Germinal center (tissue), 1 donor: ENCODE data around the gene DBR1.
"Not testable (repeated sequence)": the region's sequence is repeated elsewhere in the genome, so short reads cannot be mapped to it uniquely, and the experiment has no call there.

Source experiments
- DNase-seq: peaks from one replicate; pipeline ENCODE4 v3.0.0; 2012; ENCODE audit warnings: mixed read lengths, low spot score

The DBR1 gene

DNA sequence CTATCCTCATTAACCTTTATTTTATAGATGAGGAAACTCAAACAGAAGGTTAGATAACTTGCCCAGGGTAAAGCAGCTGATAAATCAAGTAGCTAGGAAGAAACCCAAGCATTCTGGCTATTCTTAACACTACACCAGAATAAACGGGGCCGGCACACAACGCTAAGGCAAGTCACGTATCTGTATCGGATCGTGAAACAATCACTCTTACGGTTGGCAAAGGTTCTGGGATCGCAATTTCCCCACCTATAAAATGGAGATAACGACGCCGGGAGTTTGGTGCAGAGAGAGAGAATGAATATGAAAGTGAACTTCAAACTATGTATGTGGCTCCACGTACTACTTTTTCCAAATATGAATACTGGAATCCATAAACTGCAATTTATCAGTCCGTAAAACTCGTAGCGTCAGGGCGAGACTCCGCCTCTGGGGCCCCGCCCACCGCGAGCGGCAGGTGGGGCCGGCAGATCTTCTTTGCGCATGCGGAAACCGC lies 12.1 kb upstream of the DBR1 start:
- DNase-seq, result peak; percentile 98

- DNase-seq, result no peak
These were observed 11.5 kb upstream of the DBR1 start for GRCh38 chr3:138186221-138186620.

DNA sequence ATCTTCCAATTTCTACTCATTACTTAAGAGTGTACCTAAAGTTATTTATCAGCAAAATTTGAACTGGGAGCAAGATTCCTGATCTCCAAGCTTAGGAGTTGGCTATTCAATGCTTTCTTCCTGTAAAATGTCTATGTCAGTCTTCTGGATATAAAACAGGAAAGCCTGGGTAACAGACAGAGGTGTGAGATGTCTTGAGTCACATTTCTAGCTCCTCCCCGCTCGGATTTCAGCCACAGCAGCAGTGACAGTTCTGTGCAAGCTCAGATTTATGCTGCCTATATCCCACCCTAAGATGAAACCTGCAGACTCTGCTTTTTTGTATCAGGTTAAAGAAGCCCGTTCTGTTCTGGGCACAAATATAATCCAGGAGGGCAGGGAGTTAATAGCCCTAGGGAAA lies 10.3 kb upstream of the DBR1 start:
- no peak for DNase-seq

DNA sequence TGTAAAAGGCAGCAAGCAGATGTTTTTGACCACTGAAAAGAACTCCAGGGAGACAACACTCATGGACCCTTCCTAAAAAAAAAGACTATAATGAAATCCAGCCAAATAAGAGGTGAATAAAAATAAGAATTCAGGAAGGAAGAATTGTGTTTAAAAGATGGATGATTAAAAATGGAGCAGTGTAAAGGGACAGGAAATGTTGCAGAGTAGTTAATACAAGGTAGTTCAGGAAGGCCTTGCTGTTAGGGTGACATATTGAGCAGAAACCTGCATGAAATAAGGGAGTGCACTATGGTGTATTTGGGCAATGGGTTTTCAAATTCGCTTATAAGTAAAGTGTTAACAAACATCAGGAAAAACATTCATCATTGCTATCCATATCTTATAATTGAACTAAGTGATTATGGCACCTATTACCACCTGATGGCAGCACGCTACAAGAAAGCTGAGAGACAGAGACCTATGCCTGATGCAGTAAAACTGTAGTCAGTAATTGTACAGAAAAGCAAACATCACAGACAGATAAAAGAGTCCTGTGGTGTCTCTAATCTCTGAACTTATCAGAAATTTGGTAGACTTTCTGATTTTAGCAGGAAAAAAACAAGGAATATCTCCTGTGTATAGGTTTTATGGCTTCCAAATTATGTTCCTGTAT lies 5.8 kb upstream of the DBR1 start:
- peak; percentile 11 for DNase-seq

DNA sequence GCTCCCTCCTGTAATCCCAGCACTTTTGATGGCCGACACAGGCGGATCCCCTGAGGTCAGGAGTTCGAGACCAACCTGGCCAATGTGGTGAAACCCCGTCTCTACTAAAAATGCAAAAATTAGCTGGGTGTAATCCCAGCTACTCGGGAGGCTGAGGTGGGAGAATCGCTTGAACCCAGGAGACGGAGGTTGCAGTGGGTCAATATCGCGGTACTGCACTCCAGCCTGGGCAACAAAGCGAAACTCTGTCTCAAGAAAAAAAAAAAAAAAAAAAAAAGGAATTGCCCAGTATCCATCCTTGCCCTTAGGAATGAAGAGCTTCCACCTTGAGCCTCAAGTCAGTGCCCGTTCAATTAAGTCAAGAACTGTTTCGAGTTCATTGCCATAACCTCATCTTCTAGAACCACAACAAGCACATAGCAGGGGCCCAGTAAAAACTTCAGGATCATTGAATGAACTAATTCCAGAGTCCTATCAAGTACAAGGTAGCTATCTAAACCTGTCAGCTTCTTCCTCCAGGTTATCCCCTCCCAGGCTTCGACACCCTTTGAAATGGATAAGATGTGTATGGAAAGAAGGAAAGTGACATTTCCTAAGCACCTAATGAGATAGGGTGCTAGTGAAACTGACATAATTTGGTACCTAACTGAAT lies 826 bp downstream of the DBR1 start:
- DNase-seq, result no peak

DNA sequence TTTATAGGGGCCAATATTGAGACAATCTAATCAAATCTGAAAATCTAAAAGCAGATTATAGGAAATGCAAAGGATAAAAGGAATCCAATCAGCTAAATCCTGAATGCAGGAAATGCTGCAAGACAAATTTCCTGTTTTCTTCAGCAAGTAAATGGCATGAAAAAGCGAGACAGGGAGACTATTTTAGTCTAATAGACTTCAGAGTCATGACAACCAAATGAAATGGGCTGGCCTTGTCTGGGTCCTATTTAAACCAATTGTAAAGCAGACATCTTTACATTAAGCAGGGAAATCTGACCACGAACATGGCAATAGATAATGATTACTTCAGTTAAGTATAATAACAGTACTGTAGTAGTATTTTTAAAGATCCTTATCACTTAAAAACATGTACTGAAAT lies 2.1 kb downstream of the DBR1 start:
- DNase-seq, result no peak

- DNase-seq, result no peak
These were observed 9.7 kb downstream of the DBR1 start for GRCh38 chr3:138165061-138165460.

DNA sequence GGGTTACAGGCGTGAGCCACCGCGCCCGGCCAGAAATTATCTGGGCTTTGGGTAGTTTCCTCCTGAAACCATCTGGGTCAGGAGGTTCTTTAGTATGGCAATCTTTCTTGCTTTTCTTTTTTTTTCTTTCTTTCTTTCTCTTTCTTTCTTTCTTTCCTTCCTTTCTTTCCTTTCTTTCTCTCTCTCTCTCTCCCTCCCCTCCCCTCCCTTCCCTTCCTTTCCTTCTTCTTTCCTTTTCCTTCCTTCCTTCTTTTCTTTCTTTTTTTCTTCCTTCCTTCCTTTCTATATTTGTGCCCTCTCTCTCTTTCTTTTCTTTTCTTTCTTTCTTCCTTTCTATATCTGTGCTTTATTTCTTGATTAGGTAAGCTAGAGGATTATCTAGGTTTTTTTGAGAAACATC lies 17.0 kb downstream of the DBR1 start:
- no peak for DNase-seq

- DNase-seq, result no peak
These were observed 20.2 kb downstream of the DBR1 start for GRCh38 chr3:138154534-138154933.

DNA sequence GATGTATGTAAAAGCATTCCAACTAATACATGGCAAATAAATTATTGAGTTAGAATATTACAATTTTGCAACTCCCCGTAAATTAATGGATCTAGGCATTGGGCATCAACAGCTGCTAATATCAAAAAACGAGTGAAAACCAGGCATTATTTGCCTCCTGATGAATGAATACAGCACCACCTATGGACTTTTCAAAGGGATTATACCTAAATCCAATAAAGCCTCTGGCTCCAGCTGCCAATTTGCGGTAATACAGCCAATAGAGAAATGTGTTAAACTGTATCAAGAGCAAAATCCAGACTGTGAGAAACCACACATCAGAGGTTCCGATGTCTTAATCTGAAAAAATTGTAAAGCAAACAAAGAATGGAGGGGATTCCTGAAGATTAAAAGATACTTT lies 26.2 kb downstream of the DBR1 start:
- no peak for DNase-seq

DNA sequence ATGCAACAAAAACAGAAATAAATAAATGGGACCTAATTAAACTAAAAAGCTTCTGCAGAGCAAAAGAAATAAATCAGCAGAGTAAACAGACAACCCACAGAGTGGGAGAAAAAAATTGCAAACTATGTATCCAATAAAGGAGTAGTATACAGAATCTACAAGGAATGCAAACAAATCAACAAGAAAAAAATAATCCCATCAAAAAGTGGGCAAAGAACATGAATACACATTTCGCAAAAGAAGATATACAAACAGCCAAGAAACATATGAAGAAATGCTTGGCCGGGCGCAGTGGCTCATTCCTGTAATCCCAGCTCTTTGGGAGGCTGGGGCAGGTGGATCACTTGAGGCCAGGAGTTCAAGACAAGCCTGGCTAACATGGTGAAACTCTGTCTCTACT lies 32.5 kb downstream of the DBR1 start:
- not testable (repeated sequence) for DNase-seq

GRCh38 chr3:138140940-138141339 lies 33.8 kb downstream of the DBR1 start:
- no peak for DNase-seq

GRCh38 chr3:138139691-138140090 lies 35.0 kb downstream of the DBR1 start:
- no peak for DNase-seq

DNA sequence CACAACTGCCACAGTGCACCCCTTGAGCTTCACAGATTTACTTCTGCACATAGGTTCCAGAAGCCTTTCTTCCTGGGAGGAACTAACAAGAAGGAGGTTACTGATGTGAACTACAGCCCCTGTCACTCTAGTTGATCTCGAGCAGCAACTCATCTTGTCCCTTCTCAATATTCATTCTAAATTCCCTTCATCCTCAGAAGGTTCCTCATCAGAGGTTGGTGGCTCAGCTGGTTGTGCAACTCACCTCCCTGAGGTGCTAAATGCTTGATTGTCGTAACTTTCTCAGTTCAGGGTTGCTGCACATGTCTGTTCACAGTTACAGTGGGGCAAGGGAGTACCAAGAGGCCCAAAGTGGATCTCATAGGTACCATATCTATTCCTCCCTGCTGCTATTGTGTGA lies 36.9 kb downstream of the DBR1 start:
- DNase-seq, result no peak

DNA sequence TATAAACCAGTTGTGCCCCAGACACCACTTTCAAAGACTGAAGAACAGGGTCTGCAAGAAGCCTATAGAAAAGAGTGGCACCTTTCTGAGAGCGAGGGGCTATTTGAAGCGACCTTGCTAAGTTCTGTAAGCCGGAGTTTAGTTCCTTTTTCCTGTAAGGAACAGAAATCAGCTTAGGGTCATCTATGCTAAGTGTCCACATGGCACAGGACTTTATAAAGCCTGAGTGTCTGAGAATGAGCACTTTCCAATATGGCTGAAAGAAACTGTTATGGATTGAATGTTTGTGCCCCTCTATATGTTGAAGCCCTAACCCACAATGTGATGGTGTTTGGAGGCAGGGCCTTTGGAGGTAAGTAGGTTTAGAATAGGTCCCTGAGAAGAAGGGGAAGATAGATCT lies 38.5 kb downstream of the DBR1 start:
- no peak for DNase-seq

- no peak for DNase-seq
These were observed 38.9 kb downstream of the DBR1 start for GRCh38 chr3:138135833-138136194.

DNA sequence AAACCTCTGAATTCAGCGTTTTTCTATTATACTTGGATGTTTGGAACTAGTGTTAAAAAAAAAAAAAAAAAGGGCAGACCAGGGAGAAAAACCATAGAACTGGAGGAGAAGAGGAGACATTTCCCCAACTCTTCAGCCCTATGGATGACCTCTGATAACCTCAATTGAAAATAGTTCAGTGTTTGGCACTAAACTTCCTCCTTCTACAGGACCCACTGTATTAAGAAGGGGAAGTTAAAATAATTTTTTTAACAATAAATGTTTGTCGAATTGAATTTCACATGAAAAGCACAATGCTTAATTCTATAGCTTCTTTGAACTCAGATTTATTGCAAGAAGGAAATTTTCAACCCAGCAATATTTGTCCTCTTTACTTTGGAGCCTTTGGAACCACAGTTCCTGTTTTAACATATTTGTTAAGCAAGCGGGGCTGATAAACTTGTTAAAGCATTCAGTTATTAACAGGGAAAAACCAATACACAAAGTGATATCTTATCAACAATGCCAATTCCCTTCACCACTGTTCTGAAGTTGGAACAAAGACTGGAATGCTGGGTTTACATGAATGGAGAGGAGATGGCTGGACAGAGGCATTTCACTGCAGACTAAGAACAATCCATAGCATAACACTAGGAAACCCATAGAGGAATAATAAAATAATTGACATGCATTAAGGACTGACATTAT lies 39.4 kb downstream of the DBR1 start:
- DNase-seq, result no peak

DNA sequence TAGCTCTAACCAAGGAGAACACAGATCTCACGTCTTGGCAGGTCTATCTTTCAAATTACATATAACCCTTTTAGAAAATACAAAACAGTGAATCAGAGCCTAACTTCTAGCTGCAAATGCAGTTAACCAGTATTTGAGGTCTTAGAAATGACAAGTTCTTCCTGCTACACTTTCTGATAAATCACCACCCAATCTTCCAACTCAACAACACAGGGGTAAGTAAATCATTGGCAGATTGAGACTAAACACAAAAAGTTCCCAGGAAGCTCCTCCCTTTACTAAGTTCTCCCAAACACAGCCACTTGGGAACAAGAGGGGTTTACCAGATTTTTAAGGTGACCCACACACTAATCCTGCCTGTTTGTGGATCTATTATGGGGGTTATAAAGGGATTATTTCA lies 42.5 kb downstream of the DBR1 start, which contains the start of gene A4GNT:
Gene A4GNT (minus strand): TSS at position 152 of the 400 bp plus-strand sequence. CDS start 1,134 bp downstream, outside the sequence.
- DNase-seq, result no peak

- DNase-seq, result no peak
These were observed 46.9 kb downstream of the DBR1 start for GRCh38 chr3:138127636-138128365.

GRCh38 chr3:138125548-138126221 lies 49.0 kb downstream of the DBR1 start:
- no peak for DNase-seq

DNA sequence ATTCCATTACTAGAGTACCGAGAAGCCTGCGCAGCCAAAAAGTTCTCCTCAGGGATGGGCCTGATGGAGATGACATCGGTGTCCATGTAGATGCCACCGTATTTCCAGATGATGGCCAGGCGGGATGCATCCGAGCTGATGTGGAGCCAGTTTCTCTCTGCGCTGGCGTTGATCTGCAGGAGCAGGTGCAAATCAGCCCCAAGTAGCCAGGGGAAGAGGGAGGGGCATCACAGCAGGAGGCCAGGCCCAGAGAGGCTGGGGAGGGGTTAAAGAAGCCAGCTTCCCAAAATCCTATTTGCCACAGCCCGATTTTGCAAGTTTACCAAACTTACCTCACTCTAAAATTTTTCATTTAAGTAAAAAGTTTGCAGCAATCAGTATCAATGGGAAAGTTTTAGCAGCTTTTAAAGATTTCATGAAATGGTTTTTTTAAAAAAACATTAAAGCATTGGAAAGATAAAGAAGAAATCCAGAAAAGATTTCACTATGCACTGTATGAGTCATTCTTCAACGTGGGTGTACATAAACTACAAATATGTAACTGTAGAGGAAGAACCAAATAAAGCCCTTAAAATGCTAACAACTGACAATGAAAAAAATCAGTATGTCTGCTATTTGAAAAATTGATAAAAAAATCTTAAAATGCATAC lies 49.9 kb downstream of the DBR1 start:
- DNase-seq, result no peak
